ENCODE results near the gene PPARD.

PPARD gene

DNA sequence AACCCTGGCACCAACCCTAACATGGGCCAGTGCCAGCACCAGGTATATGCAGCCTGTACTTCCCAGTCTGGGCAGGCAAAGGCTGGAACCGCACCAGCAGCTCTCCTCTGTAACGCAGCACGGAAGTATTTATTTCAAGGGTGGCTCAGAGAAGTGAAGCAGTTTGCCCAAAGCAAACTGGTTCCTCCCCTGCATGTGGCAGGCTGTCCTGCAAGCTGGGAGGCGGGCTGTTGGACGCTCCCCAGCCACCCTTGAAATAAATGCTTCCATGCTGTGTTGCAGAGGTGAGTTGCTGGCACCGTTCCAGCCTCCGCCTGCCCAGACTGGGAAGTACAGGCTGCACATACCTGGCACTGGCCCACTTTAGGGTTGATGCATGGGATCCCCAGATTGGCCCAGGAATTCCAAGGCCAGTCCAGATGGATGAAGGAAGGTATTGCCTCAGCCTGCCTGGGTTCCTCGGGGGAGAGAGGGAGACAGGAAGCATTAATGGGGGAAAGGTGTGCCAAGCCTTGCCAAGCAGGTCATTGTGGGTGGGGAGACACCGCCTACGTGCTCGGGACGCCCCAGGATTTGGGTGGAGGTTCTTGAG lies 49.8 kb downstream of the PPARD start:
- Histone ChIP-seq H3K27me3 (ENCODE audit: insufficient read depth, low read depth) (no peaks in the 10 kb centered on the region), H2AFZ (ENCODE audit: low read depth) (no peak overlapping the region), H4K20me1 (ENCODE audit: insufficient read depth) (no peaks in the 10 kb centered on the region), H3K79me2 (ENCODE audit: insufficient read depth, low read depth) (no peaks in the 10 kb centered on the region), H3K27ac (no peak overlapping the region), H3K36me3 (ENCODE audit: insufficient read depth) (no peaks in the 10 kb centered on the region), H3K9ac (no peak overlapping the region), H3K4me1 (ENCODE audit: low read depth, poor library complexity, severe bottlenecking) (no peaks in the 10 kb centered on the region), H3K4me3 (IDR thresholded peaks at IDR 0.05; ENCODE audit: insufficient read depth, low read depth, low read length) (no peak overlapping the region), H3K4me2 (no peak overlapping the region)
- TF ChIP-seq, protein P1, sequence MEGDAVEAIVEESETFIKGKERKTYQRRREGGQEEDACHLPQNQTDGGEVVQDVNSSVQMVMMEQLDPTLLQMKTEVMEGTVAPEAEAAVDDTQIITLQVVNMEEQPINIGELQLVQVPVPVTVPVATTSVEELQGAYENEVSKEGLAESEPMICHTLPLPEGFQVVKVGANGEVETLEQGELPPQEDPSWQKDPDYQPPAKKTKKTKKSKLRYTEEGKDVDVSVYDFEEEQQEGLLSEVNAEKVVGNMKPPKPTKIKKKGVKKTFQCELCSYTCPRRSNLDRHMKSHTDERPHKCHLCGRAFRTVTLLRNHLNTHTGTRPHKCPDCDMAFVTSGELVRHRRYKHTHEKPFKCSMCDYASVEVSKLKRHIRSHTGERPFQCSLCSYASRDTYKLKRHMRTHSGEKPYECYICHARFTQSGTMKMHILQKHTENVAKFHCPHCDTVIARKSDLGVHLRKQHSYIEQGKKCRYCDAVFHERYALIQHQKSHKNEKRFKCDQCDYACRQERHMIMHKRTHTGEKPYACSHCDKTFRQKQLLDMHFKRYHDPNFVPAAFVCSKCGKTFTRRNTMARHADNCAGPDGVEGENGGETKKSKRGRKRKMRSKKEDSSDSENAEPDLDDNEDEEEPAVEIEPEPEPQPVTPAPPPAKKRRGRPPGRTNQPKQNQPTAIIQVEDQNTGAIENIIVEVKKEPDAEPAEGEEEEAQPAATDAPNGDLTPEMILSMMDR (conservative IDR thresholded peaks at IDR 0.05; ENCODE audit: low read depth, low read length): no peak

DNA sequence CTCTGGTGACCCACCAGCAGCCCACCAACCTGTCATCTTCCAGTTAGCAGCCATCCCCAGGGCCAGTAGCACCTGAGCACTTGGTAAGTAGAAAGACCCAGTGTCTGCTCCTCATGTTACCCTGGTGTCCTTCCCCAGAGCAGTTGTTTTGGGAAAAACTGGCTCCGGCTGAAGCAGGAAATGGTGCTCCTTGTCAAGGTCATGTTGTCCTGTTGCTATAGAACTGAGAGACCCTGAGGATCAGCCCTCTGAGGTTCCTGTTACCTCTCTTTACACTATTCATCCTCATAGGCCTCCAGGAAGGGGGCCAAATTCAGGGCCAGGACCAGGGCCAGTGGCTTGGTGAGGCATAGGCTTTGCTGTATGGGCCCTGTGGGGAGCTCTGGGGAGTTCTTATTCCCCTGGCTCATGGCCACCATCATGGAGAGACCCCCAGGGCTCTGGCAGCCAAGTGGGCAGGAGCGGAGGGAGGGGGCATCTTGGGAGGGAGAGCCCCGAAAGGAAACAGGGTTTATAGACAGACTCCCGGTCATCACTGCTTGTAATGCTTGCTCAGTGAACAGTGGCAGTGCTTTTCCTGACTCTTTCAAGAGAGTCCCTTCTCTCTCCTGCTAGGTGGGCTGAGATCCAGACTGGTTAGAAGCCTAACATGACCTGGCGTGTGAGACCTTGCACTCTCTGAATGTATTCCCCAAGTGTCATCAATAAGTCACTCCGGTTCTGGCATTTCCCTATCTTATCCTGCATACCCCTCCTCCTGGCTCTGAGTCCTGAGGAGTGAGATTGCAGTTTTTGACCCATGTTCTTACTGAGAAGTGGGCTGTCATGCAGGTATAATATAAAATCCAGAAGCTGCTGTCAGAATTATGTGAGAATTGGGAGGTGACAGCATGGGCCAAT lies 50.7 kb downstream of the PPARD start:
- Histone ChIP-seq H3K79me2 (ENCODE audit: insufficient read depth, low read depth) (no peaks in the 10 kb centered on the region), H3K27ac (no peak overlapping the region), H3K4me1 (ENCODE audit: low read depth, poor library complexity, severe bottlenecking) (no peaks in the 10 kb centered on the region), H3K9ac (no peak overlapping the region), H4K20me1 (ENCODE audit: insufficient read depth) (no peaks in the 10 kb centered on the region), H3K27me3 (ENCODE audit: insufficient read depth, low read depth) (no peaks in the 10 kb centered on the region), H2AFZ (ENCODE audit: low read depth) (no peak overlapping the region), H3K4me2 (no peak overlapping the region), H3K36me3 (ENCODE audit: insufficient read depth) (no peaks in the 10 kb centered on the region), H3K4me3 (IDR thresholded peaks at IDR 0.05; ENCODE audit: insufficient read depth, low read depth, low read length) (no peak overlapping the region)
- TF ChIP-seq, protein P1 (conservative IDR thresholded peaks at IDR 0.05; ENCODE audit: low read depth, low read length): no peak

DNA sequence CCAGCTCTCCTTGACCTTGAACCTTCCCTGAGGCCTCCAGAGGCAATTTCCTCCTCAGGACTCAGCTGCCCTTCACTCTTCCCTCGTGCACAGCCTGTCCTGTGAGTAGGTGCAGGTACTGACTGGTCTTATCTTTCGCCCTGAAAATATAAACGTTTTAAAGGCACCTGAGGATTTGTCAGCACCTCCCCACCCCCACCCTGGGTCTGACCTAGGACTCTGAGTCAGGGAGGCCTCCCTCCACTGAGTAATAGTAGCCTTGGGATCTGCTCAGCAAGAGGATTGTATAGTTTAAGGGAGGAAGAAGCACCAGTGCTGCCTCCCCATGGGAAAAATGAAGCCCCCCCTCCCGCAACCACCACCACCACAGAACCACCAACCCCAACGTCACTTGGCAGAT lies 54.6 kb downstream of the PPARD start:
- Histone ChIP-seq H3K79me2 (ENCODE audit: insufficient read depth, low read depth) (no peaks in the 10 kb centered on the region), H2AFZ (ENCODE audit: low read depth) (no peak overlapping the region), H4K20me1 (ENCODE audit: insufficient read depth) (no peaks in the 10 kb centered on the region), H3K9ac (no peak overlapping the region), H3K36me3 (ENCODE audit: insufficient read depth) (no peaks in the 10 kb centered on the region), H3K4me2 (no peak overlapping the region), H3K4me1 (ENCODE audit: low read depth, poor library complexity, severe bottlenecking) (peaks cover 26% of the 10 kb centered on the region), H3K4me3 (IDR thresholded peaks at IDR 0.05; ENCODE audit: insufficient read depth, low read depth, low read length) (no peak overlapping the region), H3K27me3 (ENCODE audit: insufficient read depth, low read depth) (no peaks in the 10 kb centered on the region), H3K27ac (no peak overlapping the region)
- TF ChIP-seq, protein P1 (conservative IDR thresholded peaks at IDR 0.05; ENCODE audit: low read depth, low read length): no peak

DNA sequence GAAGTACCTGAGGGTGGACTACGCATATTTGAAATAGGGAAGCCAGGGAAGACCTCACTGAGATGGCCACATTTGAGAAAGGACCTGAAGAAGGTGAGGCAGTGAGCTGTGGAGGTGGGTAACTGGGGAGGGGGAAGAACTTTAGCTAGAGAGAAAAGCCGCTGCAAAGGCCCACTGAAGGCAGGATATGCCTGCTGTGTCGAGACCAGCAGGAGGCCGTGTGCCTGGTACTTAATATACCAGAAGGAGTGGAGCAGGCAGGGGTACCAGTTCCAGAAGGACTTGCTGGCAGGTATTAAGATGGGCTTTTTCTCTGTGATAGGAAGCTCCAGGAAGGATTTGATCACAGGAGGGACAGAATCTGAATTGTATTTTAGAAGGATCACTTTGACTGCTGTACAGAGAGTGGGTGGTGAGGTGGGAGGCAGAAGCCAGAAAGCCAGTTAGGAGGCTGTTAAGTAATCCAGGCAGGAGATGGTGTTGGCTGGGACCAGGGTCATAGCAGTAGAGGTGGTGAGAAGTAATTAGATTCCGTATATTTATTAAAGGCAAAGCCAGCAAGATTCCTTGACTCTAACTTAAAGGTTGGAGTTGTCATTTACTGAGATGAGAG lies 55.6 kb downstream of the PPARD start:
- no peak overlapping the region for H3K4me3 ChIP-seq (IDR thresholded peaks at IDR 0.05; ENCODE audit: insufficient read depth, low read depth, low read length)
- H3K4me1 ChIP-seq (ENCODE audit: low read depth, poor library complexity, severe bottlenecking): peaks cover 36% of the 10 kb centered on the region
- no peaks in the 10 kb centered on the region for H3K79me2 ChIP-seq (ENCODE audit: insufficient read depth, low read depth)
- H4K20me1 ChIP-seq (ENCODE audit: insufficient read depth): no peaks in the 10 kb centered on the region
- no peaks in the 10 kb centered on the region for H3K36me3 ChIP-seq (ENCODE audit: insufficient read depth)
- no peak overlapping the region for H3K27ac ChIP-seq
- TF ChIP-seq, protein P1 (conservative IDR thresholded peaks at IDR 0.05; ENCODE audit: low read depth, low read length): no peak
- no peak overlapping the region for H3K9ac ChIP-seq
- no peak overlapping the region for H3K4me2 ChIP-seq
- no peaks in the 10 kb centered on the region for H3K27me3 ChIP-seq (ENCODE audit: insufficient read depth, low read depth)
- no peak overlapping the region for H2AFZ ChIP-seq (ENCODE audit: low read depth)

All from KMS-11 (cell line).